CD1c-positive myeloid dendritic cell (primary cell): ENCODE data around the gene USP48.
"Not testable (repeated sequence)": the region's sequence is repeated elsewhere in the genome, so short reads cannot be mapped to it uniquely, and the experiment has no call there.

Source experiments
- DNase-seq: peaks from one replicate; pipeline ENCODE4 v3.0.0-alpha.2; 2016; ENCODE audit errors: extremely low spot score

USP48 gene

DNA sequence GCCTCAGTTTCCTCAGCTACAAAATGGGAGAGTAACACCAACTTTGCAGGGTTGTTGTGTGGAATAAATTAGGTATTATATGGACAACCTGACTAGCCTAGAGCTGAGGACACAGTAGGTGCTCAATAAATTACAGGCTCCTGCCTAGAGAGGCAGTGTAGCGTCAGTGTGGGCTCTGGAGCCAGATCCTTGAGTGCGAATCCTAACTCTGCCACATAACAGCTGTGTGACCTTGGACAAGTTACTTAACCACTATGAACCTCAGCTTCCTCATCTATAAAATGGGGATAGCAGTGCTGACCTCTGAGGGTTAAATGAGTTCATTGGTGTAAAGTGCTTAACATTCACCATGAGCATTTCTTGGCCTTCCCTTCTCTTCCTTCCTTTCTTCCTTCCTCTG, 146.9 kb downstream of the USP48 start:
- DNase-seq: no peak

DNA sequence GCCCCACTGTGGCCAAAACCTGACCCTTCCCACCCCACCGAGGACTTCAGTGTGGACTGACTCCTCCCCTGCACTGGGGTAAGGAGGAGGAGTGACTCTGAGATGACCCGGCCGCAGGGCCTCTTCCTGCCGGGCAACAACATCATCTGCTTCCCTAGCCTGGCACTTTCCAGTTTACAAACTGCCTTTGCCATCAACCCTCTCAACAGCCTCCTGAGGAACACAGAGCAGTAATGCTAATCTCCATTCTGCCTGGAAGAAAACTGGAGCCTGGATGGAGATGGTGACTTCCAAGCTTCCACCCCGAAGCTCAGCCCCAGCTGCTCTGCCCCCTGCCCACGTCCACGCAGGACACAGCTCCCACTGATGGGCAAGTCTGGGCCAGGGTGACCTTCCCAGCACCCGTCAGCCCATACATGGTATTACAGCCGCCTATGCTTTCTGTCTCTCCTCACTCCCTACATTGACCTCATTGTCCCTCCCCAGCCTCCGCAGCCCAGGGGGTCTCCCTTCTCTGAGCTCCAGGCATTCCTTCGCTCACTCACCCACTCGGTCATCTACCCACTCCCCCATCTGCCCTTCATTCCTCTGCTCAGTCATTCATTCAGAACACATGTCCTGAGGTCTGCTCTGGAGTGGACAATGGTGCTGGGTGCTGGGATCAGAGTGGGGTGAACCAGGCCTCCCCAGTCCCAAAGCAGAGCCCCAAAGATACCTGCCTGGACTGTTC, 148.0 kb downstream of the USP48 start:
- DNase-seq: no peak

DNA sequence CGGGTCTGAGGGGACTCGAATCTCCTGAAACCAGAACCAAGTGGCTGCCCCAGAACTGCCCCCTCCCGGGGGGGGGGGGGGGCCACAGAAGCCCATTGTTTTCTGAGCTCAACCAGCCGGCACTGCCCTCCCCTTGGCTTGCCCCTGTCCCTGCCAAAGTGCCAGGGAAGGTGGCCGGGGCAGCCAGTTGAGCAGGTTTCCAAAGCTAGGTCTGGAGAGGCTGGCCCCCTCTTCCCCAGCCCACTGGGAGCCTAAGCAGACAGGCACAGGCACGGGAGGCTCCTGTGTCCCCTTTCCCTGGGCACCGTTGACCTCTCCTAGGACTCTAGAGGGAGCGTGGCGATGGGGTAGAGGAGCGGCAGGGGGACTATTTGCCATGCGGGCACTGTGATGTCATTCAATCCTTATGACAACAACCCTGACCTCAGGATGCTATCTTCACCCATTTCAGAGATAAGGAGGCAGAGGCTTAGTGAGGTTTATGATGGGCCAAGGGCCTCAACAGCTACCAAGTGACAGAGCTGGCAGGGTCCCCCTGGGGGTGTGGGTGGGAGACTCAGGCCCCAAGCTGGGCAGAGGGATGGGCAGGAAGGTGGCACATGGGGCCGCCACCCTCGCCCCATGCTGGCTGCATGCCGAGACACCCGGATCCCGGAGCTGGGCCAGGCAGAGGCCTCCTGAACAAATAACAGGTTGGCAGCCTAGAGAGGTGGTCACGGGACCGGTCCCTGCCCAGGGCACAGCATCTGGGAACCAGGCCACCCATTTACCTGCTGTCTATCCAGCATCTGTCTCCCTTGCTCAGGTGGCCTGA, 148.8 kb downstream of the USP48 start:
- no peak for DNase-seq

DNA sequence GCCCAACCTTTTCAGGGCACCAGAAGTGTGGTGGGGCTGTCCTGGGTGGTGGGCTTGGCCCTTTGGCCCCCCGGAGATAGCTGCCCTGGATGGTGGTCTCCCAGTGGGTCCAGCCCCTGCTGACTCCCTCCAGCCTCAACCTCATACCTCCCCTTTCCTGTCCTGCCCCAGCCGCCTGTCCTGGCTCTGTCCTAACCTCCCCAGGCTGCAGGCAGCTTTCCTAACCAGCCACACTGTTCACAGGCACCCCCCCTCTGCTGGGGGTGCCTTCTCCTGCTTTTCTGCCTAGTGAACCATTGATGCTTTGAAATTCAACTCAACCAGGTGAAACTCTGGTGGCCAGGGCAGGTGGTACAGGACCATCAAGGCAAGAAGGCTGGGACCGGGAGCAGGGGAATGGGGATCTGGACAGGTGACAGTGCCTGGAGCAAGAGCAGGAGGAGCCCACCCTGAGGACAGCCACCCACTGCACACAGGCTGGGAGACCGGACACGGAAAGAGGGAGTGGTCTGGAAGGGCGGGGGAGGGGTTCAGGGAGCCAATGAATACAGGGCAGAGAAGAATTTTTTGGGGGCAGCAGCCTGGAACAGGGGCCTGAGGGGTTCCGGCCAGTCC, 149.7 kb downstream of the USP48 start:
- no peak for DNase-seq

DNA sequence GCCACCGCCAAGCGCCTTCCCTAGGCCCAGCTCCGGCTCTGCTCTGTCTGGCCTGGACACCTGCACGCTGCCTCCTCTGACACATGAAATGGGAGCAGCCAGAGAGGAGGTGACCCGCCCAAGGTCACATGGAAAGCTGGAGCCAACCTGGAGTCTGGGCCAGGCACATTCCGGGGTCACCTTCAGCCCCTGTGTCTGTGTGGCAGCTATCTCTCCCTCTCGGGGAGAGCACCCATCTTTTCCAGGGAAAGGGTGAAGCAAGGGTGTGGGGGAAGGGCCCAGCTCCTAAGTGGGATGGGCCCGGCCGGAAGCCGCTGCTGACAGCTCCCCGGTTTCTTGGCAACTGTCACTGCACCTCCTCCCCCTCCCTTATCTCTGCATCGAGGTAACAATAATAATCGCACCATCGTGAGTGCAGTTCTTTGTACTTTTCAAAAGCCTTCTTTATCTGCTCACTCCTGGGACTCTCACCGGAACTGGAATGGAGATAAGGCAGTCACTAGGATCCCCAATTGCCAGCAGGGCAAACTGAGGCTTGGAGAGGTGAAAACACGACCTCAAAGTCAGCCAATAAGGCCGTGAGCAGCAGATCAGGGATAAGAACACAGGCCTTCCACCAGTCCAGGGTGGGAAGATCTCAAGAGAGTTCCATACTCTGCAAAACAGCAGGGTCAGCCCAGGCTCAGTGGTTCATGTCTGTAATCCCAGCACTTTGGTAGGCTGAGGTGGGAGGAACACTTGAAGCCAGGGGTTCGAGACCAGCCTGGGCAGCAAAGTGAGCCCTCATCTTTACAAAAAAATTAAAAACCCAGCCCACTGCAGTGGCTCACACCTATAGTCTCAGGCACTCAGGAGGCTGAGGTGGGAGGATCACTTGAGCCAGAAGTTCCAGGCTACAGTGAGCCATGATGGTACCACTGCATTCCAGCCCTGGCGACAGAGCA, 150.7 kb downstream of the USP48 start:
- DNase-seq: no peak

DNA sequence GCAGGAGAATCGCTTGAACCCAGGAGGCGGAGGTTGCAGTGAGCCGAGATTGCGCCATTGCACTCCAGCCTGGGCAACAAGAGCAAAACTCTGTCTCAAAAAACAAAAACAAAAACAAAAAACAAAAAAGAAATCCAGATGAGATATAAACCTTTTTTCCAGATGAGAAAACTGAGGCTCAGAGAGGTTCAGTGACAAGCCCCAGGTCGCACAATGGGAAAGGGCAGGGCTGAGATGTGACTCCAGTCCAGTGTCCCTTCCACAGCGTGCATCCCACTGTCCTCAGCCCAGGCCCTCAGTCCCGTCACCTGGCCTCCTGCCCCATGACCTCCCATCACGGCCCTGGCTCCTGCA, 151.4 kb downstream of the USP48 start:
- not testable (repeated sequence) for DNase-seq

DNA sequence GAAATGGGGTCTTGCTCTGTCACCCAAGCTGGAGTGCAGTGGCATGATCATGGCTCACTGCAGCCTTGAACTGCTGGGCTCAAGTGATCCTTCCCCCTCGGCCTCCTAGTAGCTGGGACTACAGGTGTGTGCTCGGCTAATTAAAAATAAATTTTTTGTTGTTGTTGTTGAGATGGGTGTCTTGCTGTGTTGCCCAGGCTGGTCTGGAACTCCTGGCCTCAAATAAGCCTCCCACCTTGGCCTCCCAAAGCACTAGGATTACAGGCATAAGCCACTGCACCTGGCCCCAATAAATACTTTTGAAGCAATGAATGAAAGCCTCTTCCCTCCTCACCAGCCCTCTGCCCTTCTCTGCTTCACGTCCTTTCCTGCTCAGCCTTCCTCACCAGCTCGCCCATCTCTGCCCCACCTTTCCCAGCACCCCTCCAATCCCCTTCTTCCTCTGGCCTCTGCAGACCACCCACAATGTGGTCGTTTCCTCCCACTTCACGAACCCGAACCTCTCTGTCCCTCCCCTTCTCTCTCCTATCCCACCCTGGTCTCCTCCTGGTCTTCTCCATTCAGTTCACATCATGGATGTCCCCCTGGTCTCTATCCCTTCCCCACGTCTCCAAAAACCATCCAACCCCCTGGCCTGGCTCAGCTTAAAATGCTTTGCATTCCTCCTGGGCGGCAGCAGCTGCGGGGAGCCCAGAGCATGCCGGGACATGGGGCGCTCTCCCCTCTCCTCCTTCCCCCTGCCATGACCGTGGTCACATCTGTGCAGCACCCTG, 152.2 kb downstream of the USP48 start:
- no peak for DNase-seq

DNA sequence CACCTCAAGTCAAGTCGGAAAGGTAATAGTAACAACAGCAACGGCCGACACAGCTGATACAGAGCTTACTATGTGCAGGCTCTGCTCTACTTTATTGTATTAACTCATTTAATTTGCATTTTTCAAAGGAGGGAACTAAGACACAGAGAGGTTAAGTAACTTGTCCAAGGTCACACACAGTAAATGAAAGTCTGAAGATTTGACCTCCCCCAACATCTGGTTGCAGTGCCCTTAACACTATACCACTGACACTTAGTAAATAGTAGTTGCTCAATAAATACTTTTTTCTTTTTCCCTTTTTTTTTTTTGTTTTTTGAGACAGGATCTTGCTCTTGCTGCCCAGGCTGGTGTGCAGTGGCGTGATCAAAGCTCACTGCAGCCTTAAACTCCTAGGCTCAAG, 153.0 kb downstream of the USP48 start:
- no peak for DNase-seq

DNA sequence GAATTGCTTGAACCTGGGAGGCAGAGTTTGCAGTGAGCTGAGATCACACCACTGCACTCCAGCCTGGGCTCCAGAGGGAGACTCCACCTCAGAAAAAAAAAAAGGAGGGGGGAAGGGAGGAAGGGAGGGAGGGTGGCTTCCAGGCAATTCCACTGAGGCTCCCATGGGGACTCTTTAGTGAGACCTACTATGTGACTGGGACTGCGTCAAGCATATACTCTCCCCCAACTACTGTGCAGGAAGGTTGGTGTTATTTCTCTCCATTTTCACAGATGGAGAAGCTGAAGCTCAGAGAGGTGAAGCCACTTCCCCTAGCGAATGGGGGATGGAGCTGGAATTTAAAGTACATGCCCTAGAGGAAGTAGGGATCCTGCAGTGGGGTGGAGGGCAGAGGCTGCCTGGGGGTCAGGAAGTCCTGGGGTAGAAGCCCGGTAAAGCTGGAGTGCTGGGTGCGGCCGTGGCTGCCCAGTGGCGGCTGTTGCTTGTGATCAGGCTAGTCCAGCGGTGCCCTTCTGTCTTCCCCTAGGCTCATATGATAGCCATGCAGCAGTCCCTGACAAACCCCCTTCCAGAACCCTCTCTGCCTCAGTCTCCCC, 154.1 kb downstream of the USP48 start:
- peak; percentile 13 for DNase-seq
